SK-N-SH (cell line): ENCODE results near the gene TBX1. TPM values are rescaled to one million over a fixed set of nuclear protein-coding genes. Genes with fewer than 3 reads are reported as not detected.

Experiments used
- CTCF ChIA-PET: fragments of 300-600, 350-600 bp; formaldehyde crosslinking; extraction: SDS; loops from one replicate; lab custom pipeline; 2021; lab: Yijun Ruan, JAX
- POLR2A ChIA-PET: fragments of 350-600 bp; sonication (Branson Sonifier 250); formaldehyde crosslinking; extraction: SDS; loops from one replicate; lab custom pipeline; 2020; ENCODE audit warnings: antibody characterized with exemption, inconsistent platforms; lab: Yijun Ruan, JAX
- DNase-seq: peaks from one replicate; pipeline ENCODE4 v3.0.0; 2012
- H2AFZ ChIP-seq: fragments of 200-600 bp; sonication (generic); 2 replicates; pipeline ENCODE4 v1.8.1; 2016; ENCODE audit warnings: antibody characterized with exemption, mild to moderate bottlenecking, low read depth
- H3F3A ChIP-seq: fragments of 200-600 bp; sonication (generic); replicated peaks from 2 replicates; pipeline ENCODE3; 2016; ENCODE audit warnings: antibody characterized with exemption, mild to moderate bottlenecking; ENCODE audit not compliant: insufficient read depth
- H3K27ac ChIP-seq, 2 experiments: fragments of 200-500 bp in 1 of 2; fragments of 200-600 bp in 1 of 2; sonication (Bioruptor generic) in 1 of 2; sonication (generic), shearing (Covaris generic) in 1 of 2; 2 replicates each; pipeline versions ENCODE4 v1.5.1 to v1.6.1; 2014 to 2016; ENCODE audit warnings: low read depth in 2 of 2, inconsistent platforms in 1 of 2, low read length in 1 of 2, mild to moderate bottlenecking in 1 of 2, mixed read lengths in 1 of 2
- H3K27me3 ChIP-seq: fragments of 200-600 bp; sonication (generic), shearing (Covaris generic); 2 replicates; pipeline ENCODE4 v1.6.1; 2016; ENCODE audit warnings: mixed run types; ENCODE audit not compliant: insufficient read depth
- H3K36me3 ChIP-seq, 2 experiments: fragments of 200-500 bp in 1 of 2; fragments of 200-600 bp in 1 of 2; sonication (Bioruptor generic) in 1 of 2; sonication (generic) in 1 of 2; replicated peaks in 1 of 2; 2 replicates each; pipeline versions ENCODE3 to v1.5.1; 2014 to 2016; ENCODE audit warnings: low read length in 1 of 2, mild to moderate bottlenecking in 1 of 2; ENCODE audit not compliant: insufficient read depth in 2 of 2, control insufficient read depth in 1 of 2
- H3K4me1 ChIP-seq, 2 experiments: fragments of 200-500 bp in 1 of 2; fragments of 200-600 bp in 1 of 2; sonication (Bioruptor generic) in 1 of 2; sonication (generic), shearing (Covaris generic) in 1 of 2; 2 replicates each; pipeline versions ENCODE4 v1.5.1 to v1.6.1; 2014 to 2016; ENCODE audit warnings: low read depth in 1 of 2, low read length in 1 of 2, mixed run types in 1 of 2; ENCODE audit not compliant: insufficient read depth in 2 of 2, control insufficient read depth in 1 of 2
- H3K4me2 ChIP-seq: fragments of 200-600 bp; sonication (generic), shearing (Covaris generic); 2 replicates; pipeline ENCODE4 v1.6.1; 2017; ENCODE audit warnings: mixed run types
- H3K4me3 ChIP-seq, 2 experiments: fragments of 200-500 bp in 1 of 2; fragments of 200-600 bp in 1 of 2; sonication (Bioruptor generic) in 1 of 2; sonication (generic), shearing (Covaris generic) in 1 of 2; 2 replicates each; pipeline versions ENCODE4 v1.5.1 to v1.8.1; 2014 to 2016; ENCODE audit warnings: low read depth in 2 of 2, inconsistent platforms in 1 of 2, low read length in 1 of 2, mild to moderate bottlenecking in 1 of 2, mixed read lengths in 1 of 2, moderate library complexity in 1 of 2
- H3K79me2 ChIP-seq: fragments of 200-600 bp; sonication (generic); 2 replicates; pipeline ENCODE4 v1.8.1; 2017; ENCODE audit warnings: mild to moderate bottlenecking; ENCODE audit not compliant: insufficient read depth
- H3K9ac ChIP-seq: fragments of 200-600 bp; sonication (generic); 2 replicates; pipeline ENCODE4 v1.6.1; 2017; ENCODE audit warnings: mixed run types
- H3K9me2 ChIP-seq: fragments of 200-600 bp; sonication (generic); 2 replicates; pipeline ENCODE4 v1.6.1; 2017; ENCODE audit warnings: mixed run types
- H3K9me3 ChIP-seq: fragments of 200-600 bp; sonication (generic); 2 replicates; pipeline ENCODE4 v1.6.1; 2017; ENCODE audit warnings: mixed run types, mild to moderate bottlenecking, moderate library complexity
- H4K20me1 ChIP-seq: fragments of 200-600 bp; sonication (generic); 2 replicates; pipeline ENCODE4 v1.6.1; 2017; ENCODE audit warnings: mild to moderate bottlenecking, mixed run types; ENCODE audit not compliant: insufficient read depth
- EP300 ChIP-seq, 2 experiments: IDR thresholded peaks; 2 replicates each; pipeline versions ENCODE4 v1.4.0 to v1.6.1; 2012; ENCODE audit warnings: borderline replicate concordance in 1 of 2, low read depth in 1 of 2, low read length in 1 of 2
- FOSL2 ChIP-seq: IDR thresholded peaks from 2 replicates; pipeline ENCODE4 v1.4.0; 2012; ENCODE audit warnings: low read depth, mild to moderate bottlenecking, moderate library complexity, borderline replicate concordance
- GABPA ChIP-seq: IDR thresholded peaks from 2 replicates; pipeline ENCODE4 v1.4.0; 2012; ENCODE audit warnings: low read depth, mild to moderate bottlenecking
- NRF1 ChIP-seq: IDR thresholded peaks from 2 replicates; pipeline ENCODE4 v1.6.1; 2012; ENCODE audit warnings: low read depth, mild to moderate bottlenecking, low read length
- RAD21 ChIP-seq: IDR thresholded peaks from 2 replicates; pipeline ENCODE4 v1.6.1; 2012; ENCODE audit warnings: mild to moderate bottlenecking, low read length
- SMC3 ChIP-seq: IDR thresholded peaks from 2 replicates; pipeline ENCODE4 v1.6.1; 2012; ENCODE audit warnings: low read depth, low read length, improper control_type of control experiment
- YY1 ChIP-seq: IDR thresholded peaks from 2 replicates; pipeline ENCODE4 v1.4.0; 2012; ENCODE audit warnings: low read depth, mild to moderate bottlenecking
- WGBS: methylation state at CpG from one replicate; pipeline ENCODE4 v1.1.6; 2017; ENCODE audit warnings: low lambda C conversion rate; 5-methylcytosine and 5-hydroxymethylcytosine counted together
- polyA plus RNA-seq, 3 experiments: library from polyadenylated mRNA; depleted of rRNA; stranded (reverse); fragments of >200 nt; gene quantifications; 2 replicates each; pipeline ENCODE4 v1.2.3, GENCODE V29; 2012
- TF ChIP-seq, protein P1 (sequence below): IDR thresholded peaks from 2 replicates; pipeline ENCODE4 v1.4.0; 2012; ENCODE audit warnings: low read depth, borderline replicate concordance
- TF ChIP-seq, protein P2 (sequence below): fragments of 150-350 bp; IDR thresholded peaks from 2 replicates; pipeline ENCODE4 v1.6.1; 2016; ENCODE audit warnings: mild to moderate bottlenecking, low read depth, low read length

Gene TBX1
- polyA plus RNA-seq, 1 of the 3 experiments (the other 2 are of a cell fraction): not detected

DNA sequence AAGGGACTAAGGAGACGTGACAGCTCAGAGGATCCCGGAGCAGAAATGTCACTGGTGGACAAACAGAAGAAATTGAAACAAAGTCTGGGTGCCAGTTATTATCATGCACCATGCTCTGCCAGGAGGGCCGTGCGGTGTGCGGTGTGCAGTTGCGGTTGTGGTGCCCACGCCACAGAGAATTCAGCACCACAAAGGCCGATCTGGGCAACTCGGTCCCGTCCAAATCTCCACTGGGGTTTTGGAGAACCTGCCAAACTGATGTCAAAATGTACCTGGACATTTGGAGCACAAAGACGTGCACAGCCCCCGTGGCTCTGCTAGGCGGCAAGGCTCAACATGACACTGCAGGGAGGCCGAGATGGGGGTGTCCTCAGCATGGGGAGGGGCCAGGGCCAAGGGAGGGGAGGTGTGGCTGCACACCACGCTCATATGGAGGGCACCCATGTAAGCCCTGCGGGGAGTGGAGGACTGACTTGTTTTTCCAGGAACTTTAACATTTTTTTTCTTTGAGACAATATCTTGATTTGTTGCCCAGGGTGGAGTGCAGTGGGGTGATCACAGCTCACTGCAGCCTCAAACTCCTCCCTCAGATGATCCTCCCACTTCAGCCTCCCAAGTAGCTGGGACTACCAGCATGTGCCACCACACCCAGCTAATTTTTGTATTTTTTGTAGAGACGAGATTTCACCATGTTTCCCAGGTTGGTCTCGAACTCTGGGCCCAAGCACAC is 54.7 kb downstream of the TBX1 start:
- DNase-seq: no peak
- POLR2A ChIA-PET: no interaction called here
- WGBS: 92% methylated on average over 18 of the region's 18 CpGs
- Histone ChIP-seq H4K20me1 (no peaks in the 10 kb centered on the region), H3K4me2 (no peak overlapping the region), H3K27me3 (no peaks in the 10 kb centered on the region), H2AFZ (no peak overlapping the region), H3K36me3 (no peaks in the 10 kb centered on the region), H3K4me1 (peaks cover 0 to 23% of the 10 kb centered on the region in 2 experiments; a peak in 1 of 4 replicates), H3K79me2 (no peaks in the 10 kb centered on the region), H3K9ac (no peak overlapping the region), H3K4me3 (no peak overlapping the region), H3K9me3 (no peaks in the 10 kb centered on the region), H3K9me2 (no peaks in the 10 kb centered on the region), H3F3A (no peaks in the 10 kb centered on the region), H3K27ac (no peak overlapping the region)
- CTCF ChIA-PET: interaction anchor here (1.1 to 1.6 kb wide), 3 partner anchors 15 to 133 kb away, joined by 3 read pairs; no protein-coding TSS in a partner anchor
- TF ChIP-seq EP300 (IDR thresholded peaks at IDR 0.05; ENCODE audit: borderline replicate concordance in 1 of 2, low read depth in 1 of 2, low read length in 1 of 2): no peak
- TF ChIP-seq SMC3: no peak
- no peak for TF ChIP-seq FOSL2
- no peak for TF ChIP-seq RAD21
- no peak for TF ChIP-seq NRF1
- TF ChIP-seq, protein P1, sequence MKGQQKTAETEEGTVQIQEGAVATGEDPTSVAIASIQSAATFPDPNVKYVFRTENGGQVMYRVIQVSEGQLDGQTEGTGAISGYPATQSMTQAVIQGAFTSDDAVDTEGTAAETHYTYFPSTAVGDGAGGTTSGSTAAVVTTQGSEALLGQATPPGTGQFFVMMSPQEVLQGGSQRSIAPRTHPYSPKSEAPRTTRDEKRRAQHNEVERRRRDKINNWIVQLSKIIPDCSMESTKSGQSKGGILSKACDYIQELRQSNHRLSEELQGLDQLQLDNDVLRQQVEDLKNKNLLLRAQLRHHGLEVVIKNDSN: no peak

DNA sequence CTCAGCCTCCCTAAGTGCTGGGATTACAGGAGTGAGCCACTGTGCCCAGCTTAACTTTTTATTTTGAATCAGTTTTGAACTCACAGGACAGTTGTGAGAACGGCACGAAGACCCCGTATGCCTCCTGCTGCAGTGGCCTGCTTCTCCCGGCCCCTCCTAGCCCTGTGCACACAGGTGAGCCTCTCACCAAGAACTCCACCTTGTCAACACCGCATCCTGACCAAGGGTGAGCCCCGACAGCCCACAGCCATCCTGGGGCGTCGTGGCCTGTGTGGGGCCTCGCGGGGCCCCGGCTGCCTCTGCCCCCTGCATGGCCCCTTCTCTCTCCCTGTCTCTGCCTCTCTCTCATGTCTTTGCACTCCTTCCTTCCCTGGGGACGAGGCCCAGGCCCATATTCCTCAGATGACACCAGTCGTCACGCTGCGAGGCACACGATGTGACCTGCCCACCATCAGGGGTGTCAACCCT is 55.3 kb downstream of the TBX1 start:
- Histone ChIP-seq H3K9me3 (no peaks in the 10 kb centered on the region), H3K4me2 (no peak overlapping the region), H3K4me1 (peaks cover 0 to 21% of the 10 kb centered on the region in 2 experiments; a peak in 1 of 4 replicates), H3K27me3 (no peaks in the 10 kb centered on the region), H3K9me2 (no peaks in the 10 kb centered on the region), H3F3A (no peaks in the 10 kb centered on the region), H3K9ac (no peak overlapping the region), H3K4me3 (no peak overlapping the region), H3K36me3 (no peaks in the 10 kb centered on the region), H3K27ac (no peak overlapping the region), H4K20me1 (no peaks in the 10 kb centered on the region), H2AFZ (no peak overlapping the region), H3K79me2 (no peaks in the 10 kb centered on the region)
- TF ChIP-seq RAD21: no peak
- no peak for TF ChIP-seq YY1
- TF ChIP-seq GABPA: no peak
- TF ChIP-seq, protein P2, sequence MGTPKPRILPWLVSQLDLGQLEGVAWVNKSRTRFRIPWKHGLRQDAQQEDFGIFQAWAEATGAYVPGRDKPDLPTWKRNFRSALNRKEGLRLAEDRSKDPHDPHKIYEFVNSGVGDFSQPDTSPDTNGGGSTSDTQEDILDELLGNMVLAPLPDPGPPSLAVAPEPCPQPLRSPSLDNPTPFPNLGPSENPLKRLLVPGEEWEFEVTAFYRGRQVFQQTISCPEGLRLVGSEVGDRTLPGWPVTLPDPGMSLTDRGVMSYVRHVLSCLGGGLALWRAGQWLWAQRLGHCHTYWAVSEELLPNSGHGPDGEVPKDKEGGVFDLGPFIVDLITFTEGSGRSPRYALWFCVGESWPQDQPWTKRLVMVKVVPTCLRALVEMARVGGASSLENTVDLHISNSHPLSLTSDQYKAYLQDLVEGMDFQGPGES: no peak
- no peak for DNase-seq
- ChIA-PET CTCF (interaction anchor here (1.1 kb wide), 1 partner anchor 133 kb away, joined by 3 read pairs; no protein-coding TSS in a partner anchor), POLR2A (no interaction called here)
- 95% methylated on average over 14 of the region's 16 CpGs for WGBS
